Gastrocnemius medialis (tissue), 4 donors: Measurements from ENCODE around the gene PDE4B.

Experiments used
- POLR2A ChIP-seq, 2 donors: fragments of 450-650 bp; IDR thresholded peaks; one replicate each; pipeline ENCODE4 v1.6.1; 2017; ENCODE audit warnings: antibody characterized with exemption in 2 of 2, mild to moderate bottlenecking in 2 of 2, moderate library complexity in 2 of 2
- TF ChIP-seq, protein P1 (sequence below), 5 experiments: fragments of 450-650 bp in 3 of 5; fragments of 200-600 bp in 2 of 5; sonication (generic) in 2 of 5; IDR thresholded peaks in 4 of 5; conservative IDR thresholded peaks in 1 of 5; 1 replicate in 4 of 5; 2 replicates in 1 of 5; pipeline ENCODE4 v1.5.1; 2016 to 2019; ENCODE audit warnings: antibody characterized with exemption in 5 of 5, mild to moderate bottlenecking in 3 of 5, moderate library complexity in 3 of 5

DNA sequence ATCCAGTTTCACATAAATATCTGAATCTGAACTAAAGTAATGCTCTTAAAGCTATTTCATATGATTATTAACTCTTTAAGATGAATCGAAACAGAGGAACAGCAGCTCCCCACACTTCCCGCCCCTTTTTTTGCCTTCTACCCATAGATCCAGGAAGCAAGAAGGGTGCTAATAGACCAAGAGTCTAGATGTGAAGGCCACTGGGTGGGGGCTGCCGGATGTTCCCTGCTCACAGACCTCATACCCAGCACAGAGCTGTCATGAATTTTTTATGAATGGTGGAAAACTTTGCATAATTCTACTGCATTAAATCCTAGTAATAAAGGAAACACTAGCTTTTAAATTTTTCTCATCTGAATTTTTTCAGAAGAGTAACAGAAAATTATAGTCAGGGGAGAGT lies 457.4 kb downstream of the PDE4B start:
- TF ChIP-seq, protein P1, sequence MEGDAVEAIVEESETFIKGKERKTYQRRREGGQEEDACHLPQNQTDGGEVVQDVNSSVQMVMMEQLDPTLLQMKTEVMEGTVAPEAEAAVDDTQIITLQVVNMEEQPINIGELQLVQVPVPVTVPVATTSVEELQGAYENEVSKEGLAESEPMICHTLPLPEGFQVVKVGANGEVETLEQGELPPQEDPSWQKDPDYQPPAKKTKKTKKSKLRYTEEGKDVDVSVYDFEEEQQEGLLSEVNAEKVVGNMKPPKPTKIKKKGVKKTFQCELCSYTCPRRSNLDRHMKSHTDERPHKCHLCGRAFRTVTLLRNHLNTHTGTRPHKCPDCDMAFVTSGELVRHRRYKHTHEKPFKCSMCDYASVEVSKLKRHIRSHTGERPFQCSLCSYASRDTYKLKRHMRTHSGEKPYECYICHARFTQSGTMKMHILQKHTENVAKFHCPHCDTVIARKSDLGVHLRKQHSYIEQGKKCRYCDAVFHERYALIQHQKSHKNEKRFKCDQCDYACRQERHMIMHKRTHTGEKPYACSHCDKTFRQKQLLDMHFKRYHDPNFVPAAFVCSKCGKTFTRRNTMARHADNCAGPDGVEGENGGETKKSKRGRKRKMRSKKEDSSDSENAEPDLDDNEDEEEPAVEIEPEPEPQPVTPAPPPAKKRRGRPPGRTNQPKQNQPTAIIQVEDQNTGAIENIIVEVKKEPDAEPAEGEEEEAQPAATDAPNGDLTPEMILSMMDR (IDR thresholded peaks at IDR 0.05 in 4 of 5, conservative IDR thresholded peaks at IDR 0.05 in 1 of 5) = no peak
- no peak for TF ChIP-seq POLR2A (IDR thresholded peaks at IDR 0.05)
